ENCODE results near the gene CTDSP1. TPM values are rescaled to one million over a fixed set of nuclear protein-coding genes. Genes with fewer than 3 reads are reported as not detected.

CTDSP1 gene
- total RNA-seq, 1 donor from 2014 or later: 96.4 TPM

DNA sequence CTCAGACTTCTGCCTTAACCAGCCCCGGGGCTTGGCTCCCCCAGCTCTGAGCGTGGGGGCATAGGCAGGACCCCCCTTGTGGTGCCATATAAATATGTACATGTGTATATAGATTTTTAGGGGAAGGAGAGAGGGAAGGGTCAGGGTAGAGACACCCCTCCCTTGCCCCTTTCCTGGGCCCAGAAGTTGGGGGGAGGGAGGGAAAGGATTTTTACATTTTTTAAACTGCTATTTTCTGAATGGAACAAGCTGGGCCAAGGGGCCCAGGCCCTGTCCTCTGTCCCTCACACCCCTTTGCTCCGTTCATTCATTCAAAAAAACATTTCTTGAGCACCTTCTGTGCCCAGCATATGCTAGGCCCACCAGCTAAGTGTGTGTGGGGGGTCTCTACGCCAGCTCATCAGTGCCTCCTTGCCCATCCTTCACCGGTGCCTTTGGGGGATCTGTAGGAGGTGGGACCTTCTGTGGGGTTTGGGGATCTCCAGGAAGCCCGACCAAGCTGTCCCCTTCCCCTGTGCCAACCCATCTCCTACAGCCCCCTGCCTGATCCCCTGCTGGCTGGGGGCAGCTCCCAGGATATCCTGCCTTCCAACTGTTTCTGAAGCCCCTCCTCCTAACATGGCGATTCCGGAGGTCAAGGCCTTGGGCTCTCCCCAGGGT lies 5.5 kb downstream of the CTDSP1 start:
- peaks cover 19% of the 10 kb centered on the region for H3K4me1 Mint-ChIP-seq (ENCODE audit: unreplicated experiment)
- peak overlapping the region; percentile 83 for H3K4me3 Mint-ChIP-seq
- H3K27me3 Mint-ChIP-seq: no peaks in the 10 kb centered on the region
- TF ChIP-seq, protein P1, sequence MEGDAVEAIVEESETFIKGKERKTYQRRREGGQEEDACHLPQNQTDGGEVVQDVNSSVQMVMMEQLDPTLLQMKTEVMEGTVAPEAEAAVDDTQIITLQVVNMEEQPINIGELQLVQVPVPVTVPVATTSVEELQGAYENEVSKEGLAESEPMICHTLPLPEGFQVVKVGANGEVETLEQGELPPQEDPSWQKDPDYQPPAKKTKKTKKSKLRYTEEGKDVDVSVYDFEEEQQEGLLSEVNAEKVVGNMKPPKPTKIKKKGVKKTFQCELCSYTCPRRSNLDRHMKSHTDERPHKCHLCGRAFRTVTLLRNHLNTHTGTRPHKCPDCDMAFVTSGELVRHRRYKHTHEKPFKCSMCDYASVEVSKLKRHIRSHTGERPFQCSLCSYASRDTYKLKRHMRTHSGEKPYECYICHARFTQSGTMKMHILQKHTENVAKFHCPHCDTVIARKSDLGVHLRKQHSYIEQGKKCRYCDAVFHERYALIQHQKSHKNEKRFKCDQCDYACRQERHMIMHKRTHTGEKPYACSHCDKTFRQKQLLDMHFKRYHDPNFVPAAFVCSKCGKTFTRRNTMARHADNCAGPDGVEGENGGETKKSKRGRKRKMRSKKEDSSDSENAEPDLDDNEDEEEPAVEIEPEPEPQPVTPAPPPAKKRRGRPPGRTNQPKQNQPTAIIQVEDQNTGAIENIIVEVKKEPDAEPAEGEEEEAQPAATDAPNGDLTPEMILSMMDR (conservative IDR thresholded peaks at IDR 0.05): no peak
- H3K36me3 Mint-ChIP-seq: peaks cover 7% of the 10 kb centered on the region
- H3K27ac Mint-ChIP-seq: peak overlapping the region; percentile 95
- no peaks in the 10 kb centered on the region for H3K9me3 Mint-ChIP-seq
- no peak for DNase-seq (ENCODE audit: extremely low spot score, unreplicated experiment)

DNA sequence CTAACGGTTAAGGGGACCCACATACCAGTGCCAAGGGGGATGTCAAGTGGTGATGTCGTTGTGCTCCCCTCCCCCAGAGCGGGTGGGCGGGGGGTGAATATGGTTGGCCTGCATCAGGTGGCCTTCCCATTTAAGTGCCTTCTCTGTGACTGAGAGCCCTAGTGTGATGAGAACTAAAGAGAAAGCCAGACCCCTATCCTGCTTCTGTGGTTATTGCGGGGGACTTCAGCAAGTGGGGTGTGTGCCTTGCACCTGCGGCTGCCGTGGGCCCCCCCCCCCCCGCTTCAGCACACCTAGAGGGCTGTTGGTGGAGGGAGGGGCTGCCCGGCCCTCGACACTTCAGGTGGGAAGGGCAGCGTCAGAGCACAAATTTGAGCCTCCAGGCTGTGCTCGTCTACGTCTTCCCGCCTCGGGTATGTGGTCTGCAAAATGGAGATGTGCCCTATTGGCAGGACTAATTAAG lies 6.1 kb downstream of the CTDSP1 start:
- DNase-seq (ENCODE audit: extremely low spot score, unreplicated experiment): no peak
- peak overlapping the region; percentile 83 for H3K4me3 Mint-ChIP-seq
- H3K36me3 Mint-ChIP-seq: peaks cover 7% of the 10 kb centered on the region
- peaks cover 19% of the 10 kb centered on the region for H3K4me1 Mint-ChIP-seq (ENCODE audit: unreplicated experiment)
- peak overlapping the region; percentile 95 for H3K27ac Mint-ChIP-seq
- TF ChIP-seq, protein P1 (conservative IDR thresholded peaks at IDR 0.05): no peak
- no peaks in the 10 kb centered on the region for H3K27me3 Mint-ChIP-seq
- H3K9me3 Mint-ChIP-seq: no peaks in the 10 kb centered on the region

DNA sequence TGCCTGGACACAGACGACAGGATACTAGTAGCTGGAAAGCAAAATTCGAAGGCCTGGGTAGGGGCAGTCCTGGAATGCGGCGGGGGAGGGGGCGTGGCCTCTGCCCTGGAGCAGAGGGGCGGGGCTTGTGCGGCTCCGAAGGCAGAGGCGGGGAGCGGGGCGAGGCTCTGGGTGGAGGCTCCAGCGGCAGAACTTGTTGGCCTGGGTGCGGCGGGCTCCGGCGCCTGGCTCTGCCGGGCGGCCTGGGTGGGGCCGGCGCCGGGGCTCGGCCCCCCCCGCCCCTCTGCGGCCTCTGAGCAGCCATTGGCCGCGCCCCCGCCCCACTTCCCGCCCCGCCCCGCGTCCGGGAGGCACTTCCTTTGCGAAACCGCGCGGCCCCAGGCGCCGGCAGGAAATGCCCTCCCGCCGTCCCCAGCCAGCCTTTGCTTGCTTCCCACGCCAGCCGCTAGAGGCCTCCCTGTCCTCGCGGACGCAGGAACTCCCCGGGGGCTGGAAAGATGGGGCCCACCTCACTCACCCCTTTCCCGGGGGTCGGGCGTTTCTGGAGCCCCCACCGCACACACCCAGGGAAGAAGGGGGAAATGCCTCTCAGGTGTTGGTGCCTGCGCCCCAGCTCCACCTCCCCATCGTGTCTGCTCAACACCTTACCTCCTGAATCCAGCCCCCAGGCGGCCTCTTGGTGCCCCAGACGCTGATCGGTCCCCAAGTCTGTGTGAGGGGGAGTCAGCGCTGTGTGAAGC lies 6.7 kb downstream of the CTDSP1 start:
- Mint-ChIP-seq H3K4me1 (ENCODE audit: unreplicated experiment) (peaks cover 19% of the 10 kb centered on the region), H3K4me3 (peak overlapping the region; percentile 89), H3K36me3 (peaks cover 7% of the 10 kb centered on the region), H3K27me3 (no peaks in the 10 kb centered on the region), H3K9me3 (no peaks in the 10 kb centered on the region), H3K27ac (peak overlapping the region; percentile 95)
- peak; percentile 97 for DNase-seq (ENCODE audit: extremely low spot score, unreplicated experiment)
- TF ChIP-seq, protein P1 (conservative IDR thresholded peaks at IDR 0.05): peak; percentile 80

DNA sequence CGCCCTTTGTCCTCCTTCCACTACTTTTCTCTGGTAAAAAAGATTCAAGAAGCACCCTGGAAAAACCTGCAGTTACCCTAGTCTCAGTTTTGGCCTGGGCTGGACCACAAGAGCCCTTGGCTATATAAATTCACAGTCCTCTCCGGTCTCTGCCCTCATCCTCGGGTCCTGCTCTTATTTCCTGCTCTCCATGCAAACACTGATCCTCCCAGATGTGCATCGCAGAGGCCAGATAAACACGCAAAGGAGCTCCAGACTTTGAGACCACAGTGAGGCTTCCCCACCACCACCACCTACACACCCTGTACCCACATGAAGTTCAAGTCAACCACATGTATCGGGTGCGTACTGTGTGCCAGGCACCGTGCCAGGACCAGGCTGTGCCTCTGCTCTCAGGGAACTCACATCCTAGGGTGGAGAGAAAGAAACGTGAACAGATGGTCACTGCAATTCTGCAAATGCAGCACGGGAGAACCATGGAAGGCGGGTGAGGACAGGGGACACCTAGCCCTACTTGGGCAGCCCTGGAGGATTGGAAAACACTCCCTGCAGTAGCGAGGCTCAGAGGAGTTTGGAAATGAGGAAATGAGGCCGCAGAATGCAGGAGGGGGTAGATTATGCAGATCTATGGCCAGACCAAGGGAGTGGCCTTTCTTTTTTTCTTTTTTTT lies 7.4 kb downstream of the CTDSP1 start:
- no peaks in the 10 kb centered on the region for H3K9me3 Mint-ChIP-seq
- TF ChIP-seq, protein P1 (conservative IDR thresholded peaks at IDR 0.05): no peak
- no peak for DNase-seq (ENCODE audit: extremely low spot score, unreplicated experiment)
- H3K36me3 Mint-ChIP-seq: peaks cover 7% of the 10 kb centered on the region
- H3K4me1 Mint-ChIP-seq (ENCODE audit: unreplicated experiment): peaks cover 19% of the 10 kb centered on the region
- no peaks in the 10 kb centered on the region for H3K27me3 Mint-ChIP-seq
- H3K27ac Mint-ChIP-seq: peak overlapping the region; percentile 94
- H3K4me3 Mint-ChIP-seq: peak overlapping the region; percentile 89

DNA sequence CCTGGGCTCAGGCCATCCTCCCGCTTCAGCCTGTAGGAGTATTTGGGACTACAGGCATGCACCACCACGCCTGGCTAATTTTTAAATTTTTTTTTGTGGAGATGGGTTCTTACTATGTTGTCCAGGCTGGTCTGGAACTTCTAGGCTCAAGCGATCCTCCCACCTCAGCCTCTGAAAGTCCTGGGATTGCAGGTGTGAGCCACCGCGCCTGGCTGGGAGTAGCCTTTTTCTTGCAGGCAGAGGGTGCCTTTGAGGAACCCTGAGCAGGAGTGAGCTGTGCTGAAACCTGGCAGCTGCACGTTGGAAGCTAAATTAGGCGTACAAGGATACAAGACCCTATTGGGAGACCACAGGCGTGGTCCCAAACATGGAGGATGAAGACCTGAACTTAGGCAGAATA lies 8.0 kb downstream of the CTDSP1 start:
- H3K4me1 Mint-ChIP-seq (ENCODE audit: unreplicated experiment): peaks cover 19% of the 10 kb centered on the region
- TF ChIP-seq, protein P1 (conservative IDR thresholded peaks at IDR 0.05): no peak
- H3K4me3 Mint-ChIP-seq: no peak overlapping the region
- DNase-seq (ENCODE audit: extremely low spot score, unreplicated experiment): no peak
- no peaks in the 10 kb centered on the region for H3K9me3 Mint-ChIP-seq
- H3K27ac Mint-ChIP-seq: peak overlapping the region; percentile 94
- H3K27me3 Mint-ChIP-seq: no peaks in the 10 kb centered on the region
- peaks cover 7% of the 10 kb centered on the region for H3K36me3 Mint-ChIP-seq
